ENCODE data around the gene SFTPB.

- TF ChIP-seq ZNF8 (CRISPR knock-in tag; IDR thresholded peaks at IDR 0.05), result no peak
- no peak for TF ChIP-seq BACH2 (CRISPR knock-in tag; IDR thresholded peaks at IDR 0.05; ENCODE audit: borderline replicate concordance)
Measured at GRCh38 chr2:85682378-85682777, 14.4 kb upstream of the SFTPB start.
